H1 (cell line): ENCODE results near the gene HSPA4L. TPM values are rescaled to one million over a fixed set of nuclear protein-coding genes. Genes with fewer than 3 reads are reported as not detected.

Source experiments
- CTCF ChIA-PET: fragments of 300-600 bp; sonication (Branson Sonifier 250); formaldehyde crosslinking; loops from one replicate; lab custom pipeline; 2021; ENCODE audit not compliant: partially characterized antibody; lab: Charles Lee
- POLR2A ChIA-PET: fragments of 300-600 bp; sonication (Branson Sonifier 250); formaldehyde crosslinking; loops from one replicate; lab custom pipeline; 2021; ENCODE audit warnings: inconsistent platforms; ENCODE audit not compliant: partially characterized antibody; lab: Charles Lee
- DNase-seq, 2 experiments: peaks; one replicate each; pipeline versions ENCODE4 v3.0.0 to v3.0.0-alpha.2; 2010 to 2022; ENCODE audit warnings: low spot score in 2 of 2, low read depth in 1 of 2, mixed read lengths in 1 of 2
- FAIRE-seq: peaks from 2 replicates; lab custom pipeline; 2011; peaks lifted over from hg19 to GRCh38; lab: Jason Lieb, UNC
- H2AFZ ChIP-seq: 2 replicates; pipeline ENCODE4 v1.8.1; 2012; ENCODE audit warnings: low read length, inconsistent platforms
- H2AK5ac ChIP-seq: 2 replicates; pipeline ENCODE4 v1.6.1; 2013; ENCODE audit warnings: low read depth, low read length
- H2BK120ac ChIP-seq: replicated peaks from 2 replicates; pipeline ENCODE3; 2013; ENCODE audit warnings: low read depth, low read length, inconsistent platforms
- H2BK12ac ChIP-seq: 2 replicates; pipeline ENCODE4 v1.6.1; 2013; ENCODE audit warnings: low read depth, low read length
- H2BK15ac ChIP-seq: 2 replicates; pipeline ENCODE4 v1.6.1; 2013; ENCODE audit warnings: low read length
- H2BK20ac ChIP-seq: 2 replicates; pipeline ENCODE4 v1.6.1; 2013; ENCODE audit warnings: low read length
- H2BK5ac ChIP-seq: 2 replicates; pipeline ENCODE4 v1.6.1; 2013; ENCODE audit warnings: low read depth, low read length
- H3K14ac ChIP-seq: 2 replicates; pipeline ENCODE4 v1.6.1; 2013; ENCODE audit warnings: inconsistent platforms; ENCODE audit not compliant: insufficient read length
- H3K18ac ChIP-seq: 2 replicates; pipeline ENCODE4 v1.6.1; 2013; ENCODE audit warnings: low read length; ENCODE audit errors: extremely low read depth
- H3K23ac ChIP-seq: 2 replicates; pipeline ENCODE4 v1.6.1; 2013; ENCODE audit warnings: inconsistent platforms; ENCODE audit not compliant: insufficient read length
- H3K23me2 ChIP-seq: 2 replicates; pipeline ENCODE4 v1.6.1; 2013; ENCODE audit warnings: low read depth, low read length
- H3K27ac ChIP-seq: 2 replicates; pipeline ENCODE4 v1.6.1; 2011; ENCODE audit warnings: low read depth, low read length, inconsistent platforms
- H3K27me3 ChIP-seq, 4 experiments: replicated peaks in 1 of 4; 1 replicate in 1 of 4; 2 replicates in 3 of 4; pipeline versions ENCODE4 v1.6.1 to v1.8.1; 2011 to 2013; ENCODE audit warnings: low read length in 3 of 4, mild to moderate bottlenecking in 3 of 4, inconsistent platforms in 2 of 4, mixed read lengths in 2 of 4, moderate library complexity in 1 of 4; ENCODE audit not compliant: control insufficient read depth in 3 of 4, insufficient read depth in 3 of 4; ENCODE audit errors: extremely low read depth in 1 of 4
- H3K36me3 ChIP-seq, 4 experiments: 2 replicates each; pipeline versions ENCODE4 v1.6.1 to v1.8.1; 2011 to 2013; ENCODE audit warnings: mild to moderate bottlenecking in 4 of 4, low read length in 3 of 4, moderate library complexity in 2 of 4, control low read depth in 1 of 4, inconsistent platforms in 1 of 4; ENCODE audit not compliant: insufficient read depth in 4 of 4, control insufficient read depth in 2 of 4
- H3K4ac ChIP-seq: replicated peaks from 2 replicates; pipeline ENCODE3; 2013; ENCODE audit warnings: low read length, low read depth, mixed read lengths, inconsistent platforms; ENCODE audit not compliant: insufficient read length
- H3K4me1 ChIP-seq, 4 experiments: replicated peaks in 1 of 4; 1 replicate in 1 of 4; 2 replicates in 3 of 4; pipeline versions ENCODE4 v1.6.1 to v1.8.1; 2011 to 2013; ENCODE audit warnings: low read length in 3 of 4, inconsistent platforms in 2 of 4, mixed read lengths in 1 of 4; ENCODE audit not compliant: insufficient read depth in 4 of 4, control insufficient read depth in 3 of 4
- H3K4me2 ChIP-seq, 2 experiments: 2 replicates each; pipeline versions ENCODE4 v1.6.1 to v1.8.1; 2011 to 2013; ENCODE audit warnings: low read depth in 2 of 2, low read length in 2 of 2, control low read depth in 1 of 2, inconsistent platforms in 1 of 2, mild to moderate bottlenecking in 1 of 2; ENCODE audit not compliant: insufficient read depth in 1 of 2
- H3K4me3 ChIP-seq, 4 experiments: fragments of 200-600, 300-600 bp in 1 of 4; sonication (generic), shearing (Covaris generic), sonication (Bioruptor Twin) in 1 of 4; 2 replicates each; pipeline versions ENCODE4 v1.5.1 to v1.8.1; 2011 to 2016; ENCODE audit warnings: low read length in 4 of 4, low read depth in 3 of 4, control low read depth in 2 of 4, inconsistent platforms in 2 of 4, mild to moderate bottlenecking in 2 of 4, mixed read lengths in 1 of 4, moderate library complexity in 1 of 4; ENCODE audit not compliant: insufficient read depth in 2 of 4; ENCODE audit errors: extremely low read depth in 1 of 4
- H3K56ac ChIP-seq: replicated peaks from 2 replicates; pipeline ENCODE3; 2013; ENCODE audit warnings: low read depth, mild to moderate bottlenecking, mixed read lengths, low read length, inconsistent platforms; ENCODE audit not compliant: insufficient read length
- H3K79me1 ChIP-seq: 2 replicates; pipeline ENCODE4 v1.6.1; 2013; ENCODE audit warnings: low read depth, low read length, control low read depth
- H3K79me2 ChIP-seq, 2 experiments: 2 replicates each; pipeline versions ENCODE4 v1.6.1 to v1.8.1; 2012 to 2013; ENCODE audit warnings: low read length in 2 of 2, mild to moderate bottlenecking in 2 of 2, inconsistent platforms in 1 of 2; ENCODE audit not compliant: insufficient read depth in 2 of 2, control insufficient read depth in 1 of 2
- H3K9ac ChIP-seq, 4 experiments: replicated peaks in 1 of 4; 1 replicate in 1 of 4; 2 replicates in 3 of 4; pipeline versions ENCODE4 v1.6.1 to v1.8.1; 2011 to 2013; ENCODE audit warnings: low read depth in 3 of 4, low read length in 3 of 4, control low read depth in 2 of 4, mild to moderate bottlenecking in 2 of 4, moderate library complexity in 2 of 4, inconsistent platforms in 1 of 4; ENCODE audit errors: extremely low read depth in 1 of 4
- H3K9me3 ChIP-seq, 2 experiments: 2 replicates each; pipeline versions ENCODE4 v1.6.1 to v1.8.1; 2012 to 2013; ENCODE audit warnings: mild to moderate bottlenecking in 2 of 2, moderate library complexity in 2 of 2, control low read depth in 1 of 2, inconsistent platforms in 1 of 2, low read depth in 1 of 2, low read length in 1 of 2, mixed read lengths in 1 of 2; ENCODE audit not compliant: insufficient read depth in 2 of 2
- H4K20me1 ChIP-seq, 2 experiments: replicated peaks in 1 of 2; 2 replicates each; pipeline versions ENCODE3 to v1.8.1; 2011 to 2013; ENCODE audit warnings: inconsistent platforms in 2 of 2, low read length in 2 of 2, mild to moderate bottlenecking in 1 of 2; ENCODE audit not compliant: insufficient read depth in 2 of 2, control insufficient read depth in 1 of 2
- H4K5ac ChIP-seq: 2 replicates; pipeline ENCODE4 v1.6.1; 2013; ENCODE audit warnings: low read length, low read depth, mixed read lengths, inconsistent platforms; ENCODE audit not compliant: insufficient read length
- H4K8ac ChIP-seq: 2 replicates; pipeline ENCODE4 v1.8.0; 2013; ENCODE audit warnings: mild to moderate bottlenecking, moderate library complexity, low read length, inconsistent platforms; ENCODE audit not compliant: insufficient read depth; ENCODE audit errors: extremely low read depth
- H4K91ac ChIP-seq: replicated peaks from 2 replicates; pipeline ENCODE3; 2013; ENCODE audit warnings: low read length, mixed read lengths, inconsistent platforms; ENCODE audit not compliant: insufficient read length
- EGR1 ChIP-seq: IDR thresholded peaks from 2 replicates; pipeline ENCODE4 v1.6.1; 2011; ENCODE audit warnings: low read depth, low read length, borderline replicate concordance
- KDM4A ChIP-seq: IDR thresholded peaks from one replicate; pipeline ENCODE4 v1.7.1; 2012; ENCODE audit warnings: low read depth, mild to moderate bottlenecking, moderate library complexity, low read length, inconsistent platforms; ENCODE audit not compliant: severe bottlenecking
- PHF8 ChIP-seq: fragments of 200-600 bp; sonication (generic); conservative IDR thresholded peaks from 2 replicates; pipeline ENCODE4 v1.7.1; 2012; ENCODE audit warnings: low read depth, mild to moderate bottlenecking, inconsistent platforms, low read length, moderate library complexity
- POLR2A ChIP-seq, 2 experiments: IDR thresholded peaks; 1 replicate in 1 of 2; 2 replicates in 1 of 2; pipeline ENCODE4 v1.6.1; 2011; ENCODE audit warnings: low read depth in 2 of 2, low read length in 2 of 2, mild to moderate bottlenecking in 2 of 2; ENCODE audit errors: control extremely low read depth in 1 of 2
- POLR2AphosphoS5 ChIP-seq: IDR thresholded peaks from 2 replicates; pipeline ENCODE4 v1.6.1; 2011; ENCODE audit warnings: low read depth, low read length
- SIRT6 ChIP-seq: IDR thresholded peaks from one replicate; pipeline ENCODE4 v1.7.1; 2012; ENCODE audit warnings: low read length, inconsistent platforms
- TEAD4 ChIP-seq: IDR thresholded peaks from 2 replicates; pipeline ENCODE4 v1.6.1; 2012; ENCODE audit warnings: low read depth, low read length, inconsistent platforms, mixed read lengths
- WGBS, 2 experiments: shearing (Covaris generic) in 1 of 2; methylation state at CpG; one replicate each; pipeline versions ENCODE4 v1.1.6 to v1.1.7; 2013 to 2015; ENCODE audit warnings: low lambda C conversion rate in 2 of 2, mixed read lengths in 2 of 2, inconsistent platforms in 1 of 2, low coverage in 1 of 2, missing lambda C conversion rate in 1 of 2; ENCODE audit not compliant: insufficient replicate concordance in 2 of 2, insufficient coverage in 1 of 2, insufficient read length in 1 of 2; ENCODE audit errors: extremely low coverage in 1 of 2, missing lambda C conversion rate in 1 of 2; 5-methylcytosine and 5-hydroxymethylcytosine counted together
- polyA plus RNA-seq, 7 experiments: library from polyadenylated mRNA; depleted of rRNA in 3 of 7; stranded (reverse) in 5 of 7; unstranded in 2 of 7; fragments of >200 nt in 5 of 7; fragments of 200-250 nt in 2 of 7; gene quantifications; 1 replicate in 5 of 7; 2 replicates in 1 of 7; 4 replicates in 1 of 7; pipeline versions ENCODE4 v1.2.1 to v1.2.3, GENCODE V29; 2011 to 2013; ENCODE audit warnings: missing spikeins in 2 of 7, mixed read lengths in 2 of 7
- total RNA-seq: library from RNA; stranded (reverse); fragmentation: NEBNext Ultra II Directional; extraction: Animal tissue kit (Norgen Biotek cat#: 25700); gene quantifications from 2 replicates; pipeline ENCODE4 v1.2.1, GENCODE V29; 2021
- TF ChIP-seq, protein P1 (sequence below): IDR thresholded peaks from 2 replicates; pipeline ENCODE4 v1.6.1; 2012; ENCODE audit warnings: inconsistent platforms
- TF ChIP-seq, protein P2 (sequence below), 3 experiments: IDR thresholded peaks; 1 replicate in 2 of 3; 2 replicates in 1 of 3; pipeline versions ENCODE4 v1.5.1 to v1.6.1; 2011; ENCODE audit warnings: low read length in 3 of 3, mild to moderate bottlenecking in 3 of 3, inconsistent platforms in 2 of 3, low read depth in 1 of 3, moderate library complexity in 1 of 3; ENCODE audit not compliant: insufficient read depth in 1 of 3; ENCODE audit errors: control extremely low read depth in 1 of 3
- TF ChIP-seq, protein P3 (sequence below): IDR thresholded peaks from 2 replicates; pipeline ENCODE4 v1.6.1; 2012; ENCODE audit warnings: low read length, inconsistent platforms

The HSPA4L gene
- total and polyA plus RNA-seq, 2 of the 8 experiments (the other 6 are each of a cell fraction or from before 2014, with no cell fraction given) = 0.65 to 4.7 TPM

DNA sequence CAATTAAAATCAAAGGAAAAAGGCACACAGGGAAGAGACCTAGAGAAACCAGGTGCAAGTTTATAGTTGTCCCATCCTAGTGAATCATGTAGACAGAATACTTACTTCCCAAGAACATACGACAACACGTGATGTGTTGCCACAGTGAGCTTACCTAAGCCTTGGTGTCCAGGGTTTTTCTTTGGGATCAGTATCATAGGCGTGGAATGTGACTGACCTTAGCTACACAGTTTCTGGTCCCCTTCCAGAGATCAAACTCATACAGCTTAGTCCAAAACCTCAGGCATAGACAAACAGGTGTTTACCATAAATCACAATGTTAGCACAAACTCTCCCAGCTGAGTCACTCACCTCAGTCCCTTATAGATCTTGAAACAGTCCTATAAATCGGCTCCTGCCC lies 34.2 kb upstream of the HSPA4L start:
- Histone ChIP-seq H4K20me1 (no peaks in the 10 kb centered on the region), H3K4me1 (no peaks in the 10 kb centered on the region), H2AFZ (no peak overlapping the region), H2BK20ac (no peak overlapping the region), H4K5ac (no peak overlapping the region), H2BK15ac (no peak overlapping the region), H3K9me3 (peaks cover 0 to 7% of the 10 kb centered on the region in 2 experiments; a peak in 2 of 4 replicates), H3K27me3 (no peaks in the 10 kb centered on the region), H3K9ac (no peak overlapping the region), H3K23ac (no peak overlapping the region), H3K4ac (no peak overlapping the region), H4K8ac (no peak overlapping the region), H3K23me2 (no peaks in the 10 kb centered on the region), H3K27ac (no peak overlapping the region), H3K14ac (no peak overlapping the region), H4K91ac (no peak overlapping the region), H2BK12ac (no peak overlapping the region), H3K4me3 (no peak overlapping the region), H2AK5ac (no peak overlapping the region), H2BK5ac (no peak overlapping the region), H3K79me2 (no peaks in the 10 kb centered on the region), H3K4me2 (no peak overlapping the region), H3K18ac (no peak overlapping the region), H2BK120ac (no peak overlapping the region), H3K56ac (no peak overlapping the region), H3K79me1 (no peaks in the 10 kb centered on the region), H3K36me3 (no peaks in the 10 kb centered on the region)
- ChIA-PET CTCF (interaction anchor here (1.2 to 1.3 kb wide), 3 partner anchors 16 to 142 kb away, joined by 3 to 4 read pairs (median 3); no protein-coding TSS in a partner anchor), POLR2A (no interaction called here)
- WGBS, 2 experiments = 94% methylated on average over 4 of the region's 4 CpGs; no CpG with 5 or more reads in 1 of the 2 experiments
- FAIRE-seq (no peak), DNase-seq (no peak)
- TF ChIP-seq EGR1 = no peak
- TF ChIP-seq PHF8 = no peak
- TF ChIP-seq KDM4A = no peak
- TF ChIP-seq POLR2AphosphoS5 = no peak
- TF ChIP-seq TEAD4 = no peak
- TF ChIP-seq, protein P1, sequence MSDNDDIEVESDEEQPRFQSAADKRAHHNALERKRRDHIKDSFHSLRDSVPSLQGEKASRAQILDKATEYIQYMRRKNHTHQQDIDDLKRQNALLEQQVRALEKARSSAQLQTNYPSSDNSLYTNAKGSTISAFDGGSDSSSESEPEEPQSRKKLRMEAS = no peak
- TF ChIP-seq, protein P2, sequence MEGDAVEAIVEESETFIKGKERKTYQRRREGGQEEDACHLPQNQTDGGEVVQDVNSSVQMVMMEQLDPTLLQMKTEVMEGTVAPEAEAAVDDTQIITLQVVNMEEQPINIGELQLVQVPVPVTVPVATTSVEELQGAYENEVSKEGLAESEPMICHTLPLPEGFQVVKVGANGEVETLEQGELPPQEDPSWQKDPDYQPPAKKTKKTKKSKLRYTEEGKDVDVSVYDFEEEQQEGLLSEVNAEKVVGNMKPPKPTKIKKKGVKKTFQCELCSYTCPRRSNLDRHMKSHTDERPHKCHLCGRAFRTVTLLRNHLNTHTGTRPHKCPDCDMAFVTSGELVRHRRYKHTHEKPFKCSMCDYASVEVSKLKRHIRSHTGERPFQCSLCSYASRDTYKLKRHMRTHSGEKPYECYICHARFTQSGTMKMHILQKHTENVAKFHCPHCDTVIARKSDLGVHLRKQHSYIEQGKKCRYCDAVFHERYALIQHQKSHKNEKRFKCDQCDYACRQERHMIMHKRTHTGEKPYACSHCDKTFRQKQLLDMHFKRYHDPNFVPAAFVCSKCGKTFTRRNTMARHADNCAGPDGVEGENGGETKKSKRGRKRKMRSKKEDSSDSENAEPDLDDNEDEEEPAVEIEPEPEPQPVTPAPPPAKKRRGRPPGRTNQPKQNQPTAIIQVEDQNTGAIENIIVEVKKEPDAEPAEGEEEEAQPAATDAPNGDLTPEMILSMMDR (IDR thresholded peaks at IDR 0.05; ENCODE audit: control extremely low read depth in 1 of 3, insufficient read depth in 1 of 3, low read depth in 1 of 3, low read length in 3 of 3) = no peak
- no peak for TF ChIP-seq POLR2A (IDR thresholded peaks at IDR 0.05; ENCODE audit: control extremely low read depth in 1 of 2, low read depth in 2 of 2, low read length in 2 of 2)
- no peak for TF ChIP-seq SIRT6
- TF ChIP-seq, protein P3, sequence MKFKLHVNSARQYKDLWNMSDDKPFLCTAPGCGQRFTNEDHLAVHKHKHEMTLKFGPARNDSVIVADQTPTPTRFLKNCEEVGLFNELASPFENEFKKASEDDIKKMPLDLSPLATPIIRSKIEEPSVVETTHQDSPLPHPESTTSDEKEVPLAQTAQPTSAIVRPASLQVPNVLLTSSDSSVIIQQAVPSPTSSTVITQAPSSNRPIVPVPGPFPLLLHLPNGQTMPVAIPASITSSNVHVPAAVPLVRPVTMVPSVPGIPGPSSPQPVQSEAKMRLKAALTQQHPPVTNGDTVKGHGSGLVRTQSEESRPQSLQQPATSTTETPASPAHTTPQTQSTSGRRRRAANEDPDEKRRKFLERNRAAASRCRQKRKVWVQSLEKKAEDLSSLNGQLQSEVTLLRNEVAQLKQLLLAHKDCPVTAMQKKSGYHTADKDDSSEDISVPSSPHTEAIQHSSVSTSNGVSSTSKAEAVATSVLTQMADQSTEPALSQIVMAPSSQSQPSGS = no peak
